NCI-H146 (cell line): Measurements from ENCODE around the gene ARHGAP36.

ENCODE experiments used
- DNase-seq: peaks from one replicate; lab custom pipeline; 2025; lab: John Stamatoyannopoulos, UW

ARHGAP36 gene, protein sequence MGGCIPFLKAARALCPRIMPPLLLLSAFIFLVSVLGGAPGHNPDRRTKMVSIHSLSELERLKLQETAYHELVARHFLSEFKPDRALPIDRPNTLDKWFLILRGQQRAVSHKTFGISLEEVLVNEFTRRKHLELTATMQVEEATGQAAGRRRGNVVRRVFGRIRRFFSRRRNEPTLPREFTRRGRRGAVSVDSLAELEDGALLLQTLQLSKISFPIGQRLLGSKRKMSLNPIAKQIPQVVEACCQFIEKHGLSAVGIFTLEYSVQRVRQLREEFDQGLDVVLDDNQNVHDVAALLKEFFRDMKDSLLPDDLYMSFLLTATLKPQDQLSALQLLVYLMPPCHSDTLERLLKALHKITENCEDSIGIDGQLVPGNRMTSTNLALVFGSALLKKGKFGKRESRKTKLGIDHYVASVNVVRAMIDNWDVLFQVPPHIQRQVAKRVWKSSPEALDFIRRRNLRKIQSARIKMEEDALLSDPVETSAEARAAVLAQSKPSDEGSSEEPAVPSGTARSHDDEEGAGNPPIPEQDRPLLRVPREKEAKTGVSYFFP

DNA sequence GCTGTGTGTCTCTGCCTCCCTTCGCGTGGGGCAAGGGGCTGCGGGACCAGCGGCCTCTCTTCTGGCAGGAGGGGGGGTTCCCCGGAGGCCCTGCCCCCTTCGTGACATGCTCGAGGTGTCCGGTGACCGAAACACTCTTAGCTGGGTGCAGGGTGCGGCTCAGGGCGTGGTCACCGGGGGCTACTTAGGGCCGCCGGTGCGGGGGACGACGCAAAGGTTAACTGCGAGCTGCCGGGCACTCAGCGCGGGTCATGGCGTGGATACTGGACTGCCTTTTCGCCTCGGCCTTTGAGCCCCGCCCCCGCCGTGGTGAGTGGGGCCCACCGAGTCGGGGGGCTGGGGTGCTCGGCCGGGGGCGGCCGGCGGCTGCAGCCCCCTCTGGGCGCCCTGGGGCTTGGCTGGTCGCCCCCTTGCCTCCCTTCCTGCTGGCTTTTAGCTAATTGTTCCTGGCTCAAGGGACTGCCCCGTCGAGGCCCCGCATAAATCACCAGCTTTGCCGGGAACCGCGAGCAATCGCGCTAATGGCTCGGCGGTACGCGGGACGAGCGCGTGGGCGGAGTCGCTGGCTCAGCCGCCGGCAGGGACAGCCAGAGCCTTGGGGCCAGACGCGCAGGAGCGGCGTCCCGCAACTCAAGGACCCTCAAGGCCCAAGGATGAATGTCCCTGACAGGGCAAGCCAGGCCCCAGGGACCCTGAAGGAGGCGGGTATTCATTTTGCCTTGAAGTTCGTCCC is at the start of gene ARHGAP36:
ARHGAP36 (plus strand) TSS at position 211 of the 733 bp plus-strand sequence. CDS start 23,320 bp downstream, outside the sequence.
- no peak for DNase-seq

DNA sequence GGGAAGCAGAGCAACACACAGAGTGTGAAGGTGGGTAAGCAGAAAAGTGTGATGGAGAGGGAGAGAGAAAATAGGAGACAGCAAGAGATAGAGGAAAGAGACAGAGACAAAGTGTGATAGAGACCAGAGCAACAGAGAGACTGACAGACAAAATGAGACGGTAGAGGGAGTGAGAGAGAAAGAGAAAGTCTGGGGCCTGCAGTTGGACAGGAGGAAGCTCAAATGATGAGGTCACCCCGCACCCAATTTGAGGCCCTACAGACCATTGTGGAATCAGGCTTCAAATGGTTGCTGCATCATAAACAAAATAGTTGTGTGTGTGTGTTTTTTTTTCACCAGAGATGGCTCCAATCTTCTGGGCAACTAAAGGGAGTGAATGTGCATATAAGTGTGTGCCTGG is 48.0 kb upstream of the ARHGAP36 start:
- no peak for DNase-seq

DNA sequence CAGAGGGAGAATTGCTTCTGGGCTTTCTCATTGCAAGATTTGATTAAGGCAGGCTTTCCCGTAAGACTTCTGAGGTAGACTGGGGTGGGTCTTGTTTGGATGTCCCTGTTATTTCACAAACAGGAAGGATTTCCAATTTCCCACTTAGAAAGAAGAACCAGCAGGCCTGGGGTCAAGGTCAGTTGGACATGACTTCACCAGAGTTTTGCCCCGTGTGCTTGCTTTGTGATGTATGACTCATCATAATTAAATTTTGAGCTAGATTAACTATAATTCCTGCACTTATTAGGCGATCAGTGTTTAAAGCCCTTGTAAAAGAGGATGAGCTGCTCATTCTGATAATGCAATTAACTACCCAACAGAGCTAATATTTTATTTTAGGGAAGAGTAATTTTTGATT is 32.8 kb upstream of the ARHGAP36 start:
- no peak for DNase-seq

DNA sequence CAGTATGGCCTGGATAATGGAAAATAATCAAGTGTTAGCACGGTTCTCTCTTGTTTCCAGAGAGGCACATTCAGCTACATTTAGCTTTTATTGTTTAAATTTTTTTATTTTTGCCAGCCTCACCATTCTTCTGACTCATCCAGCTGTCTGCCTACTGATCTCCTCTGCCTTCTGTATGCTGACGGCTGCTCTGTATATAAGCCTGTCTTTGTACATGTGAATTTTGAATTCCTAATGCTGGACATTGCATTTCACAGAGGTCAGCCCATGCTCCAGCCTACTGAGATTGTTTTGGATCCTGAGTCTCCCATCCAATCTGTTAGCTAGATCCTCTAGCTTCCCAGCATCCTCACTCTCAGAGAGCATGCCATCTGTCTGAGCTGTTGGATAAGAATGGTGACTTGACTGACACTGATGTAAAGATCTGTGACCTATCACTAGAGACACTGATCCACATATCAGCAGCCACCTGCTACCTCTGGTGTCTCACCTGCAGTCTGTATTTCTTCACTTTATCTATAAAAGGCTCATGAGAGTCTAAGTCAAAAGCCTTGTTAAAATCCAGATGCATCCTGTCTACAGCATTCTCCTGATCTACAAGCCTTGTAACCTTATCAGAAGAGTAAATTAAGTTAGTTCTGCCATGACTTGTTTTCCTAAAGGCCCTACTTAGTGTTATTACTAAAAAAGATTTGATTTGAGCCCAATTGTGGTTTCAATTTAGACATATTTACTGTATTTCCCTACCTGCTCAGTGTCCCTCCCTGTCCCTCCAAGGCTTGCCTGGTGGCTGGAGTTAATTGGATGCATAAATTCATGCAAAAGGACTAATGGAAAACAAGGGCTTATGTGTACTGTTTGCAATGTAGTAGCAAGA is 25.6 kb upstream of the ARHGAP36 start:
- DNase-seq, result no peak

DNA sequence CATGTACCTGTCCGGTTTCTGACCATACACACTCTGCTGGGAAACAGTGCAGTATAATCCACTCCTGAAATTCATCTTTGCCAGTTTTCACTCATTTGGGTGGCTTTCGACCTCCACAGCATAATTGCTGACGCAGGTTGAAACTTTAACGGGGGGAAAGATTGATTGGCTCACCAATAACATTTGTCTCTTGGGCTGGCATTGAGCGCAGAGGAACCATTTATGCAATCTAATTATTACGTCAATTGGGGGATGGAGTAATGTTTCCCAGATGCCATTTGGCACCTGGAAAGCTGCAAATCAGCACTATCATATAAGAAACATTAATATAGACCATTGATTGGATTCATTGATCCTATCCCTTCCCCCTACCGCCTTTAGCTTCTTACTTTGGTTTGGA is 24.1 kb upstream of the ARHGAP36 start:
- no peak for DNase-seq

DNA sequence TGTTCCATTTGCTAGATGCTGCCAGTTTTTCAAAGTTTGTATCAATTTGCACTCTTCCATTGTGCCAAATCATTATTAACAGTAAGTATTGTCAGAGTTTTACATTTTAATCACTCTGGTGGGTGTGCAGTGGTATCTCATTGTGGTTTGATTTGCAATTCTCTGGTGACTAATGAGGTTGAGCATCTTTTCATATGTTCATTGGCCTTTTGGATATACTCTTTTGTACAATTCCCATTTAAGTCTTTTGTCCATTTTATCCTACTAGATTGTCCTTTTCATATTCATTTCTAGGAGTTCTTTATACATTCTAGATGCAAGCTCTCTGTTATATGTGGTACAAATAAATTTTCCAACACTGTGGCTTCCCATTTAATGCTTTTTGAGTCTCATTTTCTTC is 17.4 kb upstream of the ARHGAP36 start:
- no peak for DNase-seq

DNA sequence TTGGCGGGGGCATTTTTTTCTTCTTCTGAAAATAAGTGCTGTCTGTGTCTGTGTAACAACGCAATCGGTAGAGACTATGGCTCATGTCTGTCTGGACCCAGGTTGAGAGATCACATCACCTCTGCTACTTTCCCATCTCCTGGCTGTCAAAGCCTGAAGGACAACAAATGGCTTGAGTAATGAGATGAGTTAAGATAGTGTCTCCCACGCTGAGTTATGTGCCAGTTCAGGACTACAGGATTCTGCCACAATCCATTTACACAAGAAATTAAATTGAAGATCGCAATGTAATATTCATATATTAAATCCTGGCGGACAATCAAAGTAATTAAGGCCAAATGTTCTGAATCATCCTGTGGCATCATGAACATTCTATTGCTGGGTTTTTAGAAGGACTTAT is 16.5 kb upstream of the ARHGAP36 start:
- DNase-seq, result no peak

DNA sequence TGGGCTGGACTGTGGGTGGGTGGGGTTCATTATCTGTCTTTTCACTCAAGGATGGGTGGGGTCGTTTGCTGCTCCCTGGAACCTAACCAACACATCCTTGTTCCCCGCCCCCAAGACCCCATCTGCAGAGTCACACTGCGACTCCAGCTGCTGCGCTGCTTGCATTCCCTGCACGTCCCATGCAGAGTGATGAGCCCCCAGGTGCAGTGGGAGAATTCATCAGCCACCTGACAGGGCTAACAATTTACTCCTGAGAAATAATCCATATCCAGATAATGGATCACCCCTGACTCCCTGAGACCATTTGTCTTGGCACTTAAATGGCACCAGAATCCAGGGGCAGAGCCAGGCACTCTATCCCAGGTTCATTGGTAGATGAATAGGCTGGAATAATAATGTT is 12.4 kb upstream of the ARHGAP36 start:
- no peak for DNase-seq

DNA sequence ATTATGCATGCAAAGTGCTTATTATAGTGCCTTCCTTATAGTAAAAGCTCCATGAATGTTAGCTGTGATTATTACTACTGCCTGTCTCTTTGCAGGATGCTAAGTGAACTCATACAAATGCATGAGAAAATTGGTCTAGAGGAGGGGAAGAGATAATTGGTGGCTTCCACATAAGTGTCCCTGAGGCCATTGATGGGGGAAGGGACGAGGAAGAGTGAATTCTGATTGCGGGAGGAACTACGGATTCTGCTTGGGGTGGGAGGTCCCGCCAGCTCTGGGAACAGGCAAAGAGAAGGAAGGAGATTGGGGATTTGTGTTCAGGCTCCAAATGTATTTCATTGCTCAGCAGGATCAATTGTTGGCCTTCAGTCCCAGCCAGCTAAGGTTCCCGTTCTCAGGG is 11.6 kb upstream of the ARHGAP36 start:
- no peak for DNase-seq

DNA sequence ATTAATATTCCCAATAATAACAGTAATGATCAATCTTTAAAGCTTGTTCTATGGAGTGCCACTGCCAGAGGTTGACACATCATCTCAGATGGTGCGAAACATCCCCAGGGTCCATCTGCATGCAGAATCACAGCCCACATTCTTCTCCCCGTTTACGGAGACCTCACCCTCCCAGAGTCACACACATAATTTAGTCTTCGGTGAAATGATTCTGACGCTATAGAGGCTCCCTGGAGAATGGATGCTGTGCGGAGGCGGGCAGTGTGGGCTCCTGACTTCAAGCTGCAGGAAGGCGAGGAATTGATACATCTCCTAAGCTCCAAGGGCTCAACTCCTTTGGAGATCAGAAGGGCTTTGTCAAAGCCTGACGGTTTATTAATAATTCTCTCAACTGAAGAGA is 11.0 kb upstream of the ARHGAP36 start:
- no peak for DNase-seq

DNA sequence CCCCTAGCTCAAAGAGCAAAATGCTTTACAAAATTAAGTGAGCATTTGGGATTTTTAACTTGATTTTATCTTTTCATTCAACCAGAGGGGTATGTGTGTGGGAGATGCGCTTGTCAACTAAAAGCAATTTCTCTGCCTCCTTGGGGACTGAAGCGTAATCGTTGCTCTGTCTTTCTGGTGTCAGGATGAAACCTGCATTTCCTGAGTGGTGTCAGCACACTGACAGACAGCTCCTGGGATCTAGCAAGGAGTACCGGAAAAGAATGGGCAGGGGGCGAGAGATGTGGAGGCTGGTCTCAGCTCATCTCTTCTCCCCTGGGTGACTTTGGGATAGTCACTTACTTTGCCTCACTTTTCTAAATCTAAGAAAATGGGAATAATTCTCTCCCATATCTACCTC is 5.1 kb upstream of the ARHGAP36 start:
- no peak for DNase-seq

DNA sequence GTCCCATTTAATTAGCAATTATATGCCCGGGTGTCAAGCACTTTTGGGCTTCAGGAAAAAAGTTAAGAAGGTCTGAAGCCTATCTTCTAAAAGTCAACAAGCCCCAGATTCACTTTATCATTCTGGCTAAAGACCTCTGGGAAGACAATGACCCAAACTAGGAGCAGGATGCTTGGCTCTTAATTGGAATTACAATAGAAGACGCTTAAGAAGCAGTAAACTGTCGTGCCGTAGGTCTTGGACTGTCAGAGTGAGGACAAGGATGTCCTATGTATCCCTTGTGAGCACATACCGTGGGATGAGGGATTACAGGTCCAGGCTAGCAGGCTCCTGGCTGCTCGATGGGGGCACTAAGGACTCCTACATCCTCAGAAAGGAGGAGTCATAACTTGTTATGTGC is 3.2 kb upstream of the ARHGAP36 start:
- no peak for DNase-seq

DNA sequence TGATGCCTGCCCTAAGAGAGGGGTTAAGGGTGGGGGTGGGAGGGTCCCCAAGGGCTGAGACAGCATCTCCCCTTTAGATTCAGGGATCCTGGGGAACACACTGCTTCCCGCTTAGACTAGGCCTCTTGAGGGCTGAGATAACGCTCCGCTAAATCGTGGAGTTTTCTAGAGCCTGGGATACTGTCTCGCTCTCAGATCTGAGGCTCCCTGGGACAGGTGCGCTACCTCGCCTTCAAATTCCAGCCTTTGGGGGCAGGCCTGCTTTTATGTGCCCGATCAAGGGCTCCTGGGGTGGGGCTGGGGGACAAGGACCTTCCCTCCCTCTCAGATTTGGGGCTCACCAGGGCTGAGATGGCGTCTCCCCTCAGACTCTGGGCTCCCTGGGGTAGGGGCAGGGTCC is 440 bp upstream of the ARHGAP36 start:
- no peak for DNase-seq

DNA sequence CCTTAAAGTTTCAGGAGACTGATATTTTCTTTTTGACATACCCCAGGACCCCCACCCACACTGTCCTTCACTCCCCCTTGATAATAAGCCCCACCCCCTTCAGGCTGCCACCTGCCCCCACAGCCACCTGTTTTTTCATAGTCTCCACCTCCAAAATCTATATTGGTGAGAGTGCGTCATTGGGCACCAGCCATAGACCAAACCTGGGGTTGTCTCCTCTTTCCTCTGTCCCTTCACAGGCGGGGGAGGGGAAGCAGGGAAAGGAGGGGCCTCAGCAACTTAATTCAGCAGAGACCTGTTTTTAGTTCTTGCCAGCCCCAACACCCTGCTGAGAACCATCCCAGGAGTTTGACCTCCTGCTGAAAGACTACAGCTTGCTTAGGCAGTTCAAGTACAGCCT is 1.1 kb downstream of the ARHGAP36 start:
- no peak for DNase-seq

DNA sequence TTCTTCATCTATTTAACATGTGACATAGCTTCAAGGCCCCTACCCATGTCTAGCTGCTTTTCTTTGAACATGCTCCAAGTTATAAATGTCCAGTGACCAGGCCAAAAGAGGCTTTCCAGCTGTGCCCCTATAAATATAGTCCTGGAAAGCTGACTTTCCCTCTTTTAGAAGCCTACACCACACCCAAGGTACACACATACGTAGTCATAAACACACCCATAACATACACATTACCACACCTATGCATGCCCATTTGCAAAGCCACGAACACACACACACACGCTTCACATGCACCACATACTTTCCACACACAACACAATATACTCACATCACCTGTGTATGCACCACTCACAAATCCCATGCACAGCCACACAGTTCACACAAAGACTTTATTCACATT is 2.0 kb downstream of the ARHGAP36 start:
- no peak for DNase-seq

DNA sequence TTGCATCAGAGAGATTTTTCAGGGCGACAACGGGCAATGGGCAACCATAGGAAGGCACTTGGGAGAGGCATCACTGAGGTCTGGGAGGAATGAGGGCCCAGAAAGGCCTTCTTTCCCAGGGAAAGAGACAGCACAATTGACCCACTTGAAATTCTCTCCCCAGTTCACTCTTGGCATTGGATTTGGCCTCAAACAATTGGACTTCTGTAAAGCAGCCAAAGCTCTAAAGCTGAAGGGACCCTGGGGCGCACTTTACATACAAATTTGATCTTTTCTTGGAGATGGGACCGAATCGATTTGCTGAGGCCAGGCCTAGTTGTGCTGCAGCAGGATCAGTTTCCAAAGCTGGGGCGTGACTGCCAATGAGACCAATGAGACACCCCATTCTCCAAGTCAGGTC is 3.2 kb downstream of the ARHGAP36 start:
- no peak for DNase-seq

DNA sequence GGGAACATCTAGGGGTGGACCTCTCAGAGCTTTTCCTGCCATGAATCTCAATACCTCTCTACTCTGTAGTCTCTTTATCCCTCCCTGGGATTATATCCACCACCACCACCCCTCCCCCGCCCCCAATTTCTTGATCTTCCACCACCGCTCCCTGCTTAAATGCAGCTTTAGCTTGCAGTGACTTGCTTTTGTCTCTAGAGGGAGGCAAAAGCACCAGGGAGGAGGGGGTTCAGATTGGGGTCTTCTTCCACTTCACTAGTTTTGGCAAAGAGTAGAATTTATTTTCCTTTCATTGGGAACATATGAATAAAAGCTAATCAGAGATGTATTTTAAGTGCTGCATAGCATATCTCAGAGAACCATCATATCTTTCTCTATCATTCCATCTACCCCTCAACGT is 5.5 kb downstream of the ARHGAP36 start:
- DNase-seq, result no peak

DNA sequence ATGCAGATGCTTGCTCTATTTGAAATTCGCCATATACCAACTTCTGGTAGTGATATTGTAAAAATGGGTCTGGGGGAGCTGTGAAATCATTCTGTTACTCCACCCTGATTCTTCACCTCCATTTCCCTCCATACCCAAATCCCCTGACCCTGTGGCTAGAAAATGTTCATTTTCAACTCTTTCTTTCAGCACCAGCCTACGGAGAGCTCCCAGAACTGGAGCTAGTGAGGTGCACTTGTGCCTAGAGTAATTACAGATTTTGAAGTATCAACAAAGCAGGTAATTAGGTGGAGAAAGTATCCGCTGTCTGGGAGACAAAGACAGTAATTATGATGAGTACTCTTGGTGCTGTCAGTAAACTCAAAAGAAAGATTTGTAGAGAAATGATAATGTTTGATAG is 8.1 kb downstream of the ARHGAP36 start:
- no peak for DNase-seq

DNA sequence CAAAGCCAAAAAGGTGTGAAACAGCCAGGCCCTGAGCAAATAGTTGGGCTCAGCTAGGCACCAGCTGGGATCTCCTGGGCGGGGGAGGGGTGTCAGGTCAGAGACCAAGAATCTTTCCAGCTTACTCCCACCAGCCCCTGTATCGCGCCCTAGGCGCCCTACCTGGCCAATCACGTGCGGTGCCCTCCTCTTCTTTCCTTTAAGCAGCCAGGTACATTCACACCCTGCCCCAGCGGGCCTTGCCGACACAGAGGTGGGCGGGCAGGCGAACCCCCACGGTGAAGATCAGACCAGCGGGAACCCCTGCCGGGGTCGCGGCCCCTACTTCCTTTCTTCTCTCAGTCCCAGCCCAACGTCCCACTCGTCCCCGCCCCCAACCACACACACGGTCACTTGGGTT is 9.1 kb downstream of the ARHGAP36 start:
- DNase-seq, result no peak

DNA sequence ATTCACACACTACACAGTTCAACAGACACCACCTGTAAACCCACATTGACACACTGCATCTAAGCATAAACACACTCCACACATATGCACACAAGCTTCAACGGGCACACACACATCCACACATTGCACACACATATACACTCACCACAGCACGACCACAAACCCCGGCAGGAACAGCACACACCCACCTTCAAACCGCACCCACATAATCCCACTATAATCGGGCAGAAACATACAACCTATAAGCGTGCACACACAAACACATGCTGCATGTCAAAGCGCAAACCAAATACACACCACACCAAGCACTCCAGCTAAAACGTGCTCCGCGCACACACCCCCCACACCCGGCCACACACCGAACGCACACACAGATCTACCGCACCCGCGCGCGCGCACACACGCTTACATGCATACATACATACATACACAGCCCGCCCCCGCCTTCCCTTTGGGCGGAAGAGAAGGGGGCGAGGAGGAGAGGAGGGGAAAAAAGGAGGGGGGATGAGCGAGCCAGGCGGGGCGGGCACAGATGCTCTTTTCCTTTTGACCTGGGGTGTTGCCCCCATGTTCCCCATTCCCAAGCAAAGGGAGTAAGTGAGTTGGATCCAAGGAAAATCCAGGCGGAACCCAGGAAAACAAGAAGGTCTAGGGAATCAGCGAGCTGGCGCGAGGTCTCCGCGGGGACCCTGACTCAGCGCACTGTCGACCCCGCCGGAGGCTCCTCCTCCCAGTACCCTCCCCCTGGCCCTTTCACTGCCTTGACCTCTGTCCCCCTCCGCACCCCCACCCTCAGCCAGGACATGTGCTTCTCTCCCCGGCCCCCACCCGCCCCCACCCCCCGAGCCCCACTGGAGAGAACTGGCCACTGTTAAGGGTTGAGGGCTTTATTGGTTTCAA is 9.9 kb downstream of the ARHGAP36 start:
- DNase-seq, result no peak
